Prostate gland (tissue), 2 donors: ENCODE measurements around the gene TNS3.

ENCODE experiments used
- POLR2AphosphoS5 ChIP-seq: sonication (generic); formaldehyde crosslinking; IDR thresholded peaks from one replicate; pipeline ENCODE4 v1.6.1; 2017; ENCODE audit warnings: antibody characterized with exemption
- TF ChIP-seq, protein P1 (sequence below), 4 experiments: fragments of 200-600 bp in 2 of 4; fragments of 450-650 bp in 2 of 4; sonication (generic) in 2 of 4; IDR thresholded peaks; 1 replicate in 3 of 4; 2 replicates in 1 of 4; pipeline ENCODE4 v1.5.1; 2016 to 2019; ENCODE audit warnings: antibody characterized with exemption in 4 of 4, mild to moderate bottlenecking in 2 of 4, moderate library complexity in 2 of 4

DNA sequence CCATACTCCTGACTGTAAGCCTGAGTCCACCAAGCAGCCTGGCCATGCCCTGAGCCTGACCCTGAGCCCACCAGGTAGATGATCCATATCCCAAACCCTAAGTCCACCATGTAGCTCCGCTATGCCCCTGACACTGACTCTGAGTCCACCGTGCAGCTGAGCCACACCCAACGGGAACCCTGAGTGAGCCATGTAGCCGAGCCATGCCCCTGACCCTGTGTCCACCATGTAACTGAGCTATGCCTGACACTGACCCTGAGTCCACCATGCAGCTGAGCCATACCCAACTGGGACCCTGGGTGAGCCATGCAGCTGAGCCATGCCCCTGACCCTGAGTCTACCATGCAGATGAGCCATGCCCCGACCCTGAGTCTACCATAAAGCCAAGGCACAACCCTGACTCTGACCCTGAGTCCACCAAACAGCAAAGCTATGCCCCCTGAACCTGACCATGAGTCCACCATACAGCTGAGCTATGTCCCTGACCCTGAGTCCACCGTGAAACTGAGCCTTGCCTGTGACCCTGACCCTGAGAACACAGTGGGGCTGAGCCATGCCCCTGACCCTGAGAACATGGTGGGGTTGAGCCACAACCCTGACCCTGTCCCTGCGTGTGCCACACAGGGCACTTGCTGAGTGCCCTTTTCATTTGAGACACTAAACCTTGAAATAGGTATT is 299.8 kb downstream of the TNS3 start:
- TF ChIP-seq POLR2AphosphoS5, result no peak
- TF ChIP-seq, protein P1, sequence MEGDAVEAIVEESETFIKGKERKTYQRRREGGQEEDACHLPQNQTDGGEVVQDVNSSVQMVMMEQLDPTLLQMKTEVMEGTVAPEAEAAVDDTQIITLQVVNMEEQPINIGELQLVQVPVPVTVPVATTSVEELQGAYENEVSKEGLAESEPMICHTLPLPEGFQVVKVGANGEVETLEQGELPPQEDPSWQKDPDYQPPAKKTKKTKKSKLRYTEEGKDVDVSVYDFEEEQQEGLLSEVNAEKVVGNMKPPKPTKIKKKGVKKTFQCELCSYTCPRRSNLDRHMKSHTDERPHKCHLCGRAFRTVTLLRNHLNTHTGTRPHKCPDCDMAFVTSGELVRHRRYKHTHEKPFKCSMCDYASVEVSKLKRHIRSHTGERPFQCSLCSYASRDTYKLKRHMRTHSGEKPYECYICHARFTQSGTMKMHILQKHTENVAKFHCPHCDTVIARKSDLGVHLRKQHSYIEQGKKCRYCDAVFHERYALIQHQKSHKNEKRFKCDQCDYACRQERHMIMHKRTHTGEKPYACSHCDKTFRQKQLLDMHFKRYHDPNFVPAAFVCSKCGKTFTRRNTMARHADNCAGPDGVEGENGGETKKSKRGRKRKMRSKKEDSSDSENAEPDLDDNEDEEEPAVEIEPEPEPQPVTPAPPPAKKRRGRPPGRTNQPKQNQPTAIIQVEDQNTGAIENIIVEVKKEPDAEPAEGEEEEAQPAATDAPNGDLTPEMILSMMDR (IDR thresholded peaks at IDR 0.05), result no peak
